ENCODE data around the gene NUP93. TPM values are rescaled to one million over a fixed set of nuclear protein-coding genes. Genes with fewer than 3 reads are reported as not detected.
"Not testable (repeated sequence)": the region's sequence is repeated elsewhere in the genome, so short reads cannot be mapped to it uniquely, and the experiment has no call there.

Gene NUP93
- total RNA-seq, 2 donors from 2014 or later = 146 to 149 TPM

DNA sequence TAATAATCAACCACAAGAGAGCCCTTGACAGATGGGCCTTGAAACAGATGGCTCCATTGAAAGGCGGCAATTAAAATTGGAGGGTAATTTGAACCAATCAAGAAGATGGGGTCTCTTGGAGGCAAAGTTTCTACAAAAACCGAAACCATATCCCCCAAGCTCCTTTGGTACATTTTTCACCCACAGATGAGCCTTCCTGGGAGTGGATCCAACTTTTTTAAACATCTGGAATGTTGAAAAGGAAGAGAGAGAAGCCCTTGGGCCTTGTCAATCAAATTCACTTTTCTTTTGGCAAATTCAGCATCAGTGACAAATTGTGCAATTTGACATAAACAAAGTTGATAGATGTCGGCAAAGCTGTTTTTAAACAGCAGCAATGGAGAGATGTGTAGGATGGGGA lies 13.2 kb upstream of the NUP93 start:
- H3K4me3 Mint-ChIP-seq = no peak overlapping the region
- WGBS, 2 experiments (ENCODE audit: insufficient coverage in 1 of 2, insufficient read length in 1 of 2) = 89 to 100% methylated on average over 1 to 3 of the region's 3 CpGs
- Histone ChIP-seq H3K9ac (ENCODE audit: extremely low read depth, low read length, poor library complexity, severe bottlenecking) (no peak overlapping the region), H3K4me3 (ENCODE audit: low read length) (no peak overlapping the region), H3K4me1 (ENCODE audit: control insufficient read depth, insufficient read depth, low read length) (no peaks in the 10 kb centered on the region), H3K9me3 (ENCODE audit: control insufficient read depth, low read length) (no peaks in the 10 kb centered on the region), H3K27me3 (ENCODE audit: control insufficient read depth, insufficient read depth, low read length, poor library complexity, severe bottlenecking) (no peaks in the 10 kb centered on the region), H3K36me3 (ENCODE audit: control insufficient read depth, insufficient read depth, low read length) (no peaks in the 10 kb centered on the region), H3K27ac (ENCODE audit: low read depth, low read length) (no peak overlapping the region)
- peaks cover 3% of the 10 kb centered on the region for H3K27me3 Mint-ChIP-seq (ENCODE audit: insufficient read depth)
- TF ChIP-seq, protein P1, sequence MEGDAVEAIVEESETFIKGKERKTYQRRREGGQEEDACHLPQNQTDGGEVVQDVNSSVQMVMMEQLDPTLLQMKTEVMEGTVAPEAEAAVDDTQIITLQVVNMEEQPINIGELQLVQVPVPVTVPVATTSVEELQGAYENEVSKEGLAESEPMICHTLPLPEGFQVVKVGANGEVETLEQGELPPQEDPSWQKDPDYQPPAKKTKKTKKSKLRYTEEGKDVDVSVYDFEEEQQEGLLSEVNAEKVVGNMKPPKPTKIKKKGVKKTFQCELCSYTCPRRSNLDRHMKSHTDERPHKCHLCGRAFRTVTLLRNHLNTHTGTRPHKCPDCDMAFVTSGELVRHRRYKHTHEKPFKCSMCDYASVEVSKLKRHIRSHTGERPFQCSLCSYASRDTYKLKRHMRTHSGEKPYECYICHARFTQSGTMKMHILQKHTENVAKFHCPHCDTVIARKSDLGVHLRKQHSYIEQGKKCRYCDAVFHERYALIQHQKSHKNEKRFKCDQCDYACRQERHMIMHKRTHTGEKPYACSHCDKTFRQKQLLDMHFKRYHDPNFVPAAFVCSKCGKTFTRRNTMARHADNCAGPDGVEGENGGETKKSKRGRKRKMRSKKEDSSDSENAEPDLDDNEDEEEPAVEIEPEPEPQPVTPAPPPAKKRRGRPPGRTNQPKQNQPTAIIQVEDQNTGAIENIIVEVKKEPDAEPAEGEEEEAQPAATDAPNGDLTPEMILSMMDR (conservative IDR thresholded peaks at IDR 0.05) = no peak
- H3K36me3 Mint-ChIP-seq (ENCODE audit: low read depth) = no peaks in the 10 kb centered on the region
- H3K27ac Mint-ChIP-seq = no peak overlapping the region
- no peaks in the 10 kb centered on the region for H3K9me3 Mint-ChIP-seq
- no peak for DNase-seq
- no peaks in the 10 kb centered on the region for H3K4me1 Mint-ChIP-seq

DNA sequence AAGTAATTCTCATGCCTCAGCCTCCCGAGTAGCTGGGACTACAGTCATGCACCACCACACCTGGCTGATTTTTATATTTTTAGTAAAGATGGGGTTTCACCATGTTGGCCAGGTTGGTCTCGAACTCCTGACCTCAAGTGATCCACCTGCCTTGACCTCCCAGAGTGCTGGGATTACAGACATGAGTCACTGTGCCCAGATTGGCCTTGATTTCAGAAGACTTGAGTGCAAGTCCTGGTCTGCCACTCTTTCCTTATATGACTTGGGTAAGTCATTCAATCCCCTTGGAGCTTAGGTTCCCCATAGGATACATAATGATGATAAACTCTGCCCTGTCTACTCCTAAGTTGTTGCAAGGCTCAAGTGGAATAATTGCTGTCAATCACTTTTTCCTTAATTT lies 12.4 kb upstream of the NUP93 start:
- H3K27me3 Mint-ChIP-seq (ENCODE audit: insufficient read depth); H3K27me3 ChIP-seq (ENCODE audit: control insufficient read depth, insufficient read depth, low read length, poor library complexity, severe bottlenecking); H3K9me3 Mint-ChIP-seq; H3K9ac ChIP-seq (ENCODE audit: extremely low read depth, low read length, poor library complexity, severe bottlenecking); H3K4me3 Mint-ChIP-seq; H3K9me3 ChIP-seq (ENCODE audit: control insufficient read depth, low read length); H3K27ac Mint-ChIP-seq; H3K4me1 Mint-ChIP-seq; H3K4me3 ChIP-seq (ENCODE audit: low read length); H3K4me1 ChIP-seq (ENCODE audit: control insufficient read depth, insufficient read depth, low read length); H3K36me3 ChIP-seq (ENCODE audit: control insufficient read depth, insufficient read depth, low read length); H3K27ac ChIP-seq (ENCODE audit: low read depth, low read length); DNase-seq; H3K36me3 Mint-ChIP-seq (ENCODE audit: low read depth): not testable (repeated sequence)
- 99 to 100% methylated on average over 1 to 2 of the region's 2 CpGs for WGBS, 2 experiments (ENCODE audit: insufficient coverage in 1 of 2, insufficient read length in 1 of 2)

DNA sequence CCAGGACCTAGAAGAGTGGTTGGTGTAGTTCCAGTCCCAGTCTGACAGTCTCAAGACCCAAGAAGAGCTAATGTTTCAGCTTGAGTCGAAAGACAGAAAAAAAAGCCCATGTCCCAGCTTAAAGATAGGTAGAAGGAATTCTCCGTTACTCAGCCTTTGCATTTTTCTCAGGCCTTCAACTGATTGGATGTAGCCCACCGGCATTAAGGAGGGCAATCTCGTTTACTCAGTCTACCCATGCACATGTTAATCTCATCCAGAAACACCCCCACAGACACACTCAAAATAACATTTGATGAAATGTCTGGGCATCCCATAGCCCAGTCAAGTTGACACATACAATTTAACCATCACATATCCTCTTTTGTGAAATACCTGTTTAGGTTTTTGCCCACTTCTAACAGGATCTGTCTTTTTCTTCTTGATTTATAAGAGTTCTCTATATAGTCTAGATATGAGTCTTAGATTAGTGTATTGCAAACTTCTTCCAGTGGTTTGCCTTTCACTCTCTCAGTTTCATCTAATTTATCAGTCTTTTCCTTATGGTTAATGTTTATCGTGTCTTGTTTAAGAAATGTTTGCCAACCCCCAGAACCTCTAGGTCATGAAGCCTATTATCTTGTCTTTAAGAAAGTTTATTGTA lies 7.6 kb upstream of the NUP93 start:
- no peak overlapping the region for H3K27ac Mint-ChIP-seq
- Histone ChIP-seq H3K36me3 (ENCODE audit: control insufficient read depth, insufficient read depth, low read length) (no peaks in the 10 kb centered on the region), H3K4me3 (ENCODE audit: low read length) (no peak overlapping the region), H3K9me3 (ENCODE audit: control insufficient read depth, low read length) (no peaks in the 10 kb centered on the region), H3K27ac (ENCODE audit: low read depth, low read length) (no peak overlapping the region), H3K4me1 (ENCODE audit: control insufficient read depth, insufficient read depth, low read length) (no peaks in the 10 kb centered on the region), H3K27me3 (ENCODE audit: control insufficient read depth, insufficient read depth, low read length, poor library complexity, severe bottlenecking) (no peaks in the 10 kb centered on the region), H3K9ac (ENCODE audit: extremely low read depth, low read length, poor library complexity, severe bottlenecking) (no peak overlapping the region)
- DNase-seq = no peak
- H3K4me3 Mint-ChIP-seq = no peak overlapping the region
- no peaks in the 10 kb centered on the region for H3K9me3 Mint-ChIP-seq
- no peaks in the 10 kb centered on the region for H3K4me1 Mint-ChIP-seq
- peaks cover 5% of the 10 kb centered on the region for H3K27me3 Mint-ChIP-seq (ENCODE audit: insufficient read depth)
- no peaks in the 10 kb centered on the region for H3K36me3 Mint-ChIP-seq (ENCODE audit: low read depth)
- 82 to 87% methylated on average over 4 of the region's 5 CpGs for WGBS, 2 experiments (ENCODE audit: insufficient coverage in 1 of 2, insufficient read length in 1 of 2)
- TF ChIP-seq, protein P1 (conservative IDR thresholded peaks at IDR 0.05) = no peak

DNA sequence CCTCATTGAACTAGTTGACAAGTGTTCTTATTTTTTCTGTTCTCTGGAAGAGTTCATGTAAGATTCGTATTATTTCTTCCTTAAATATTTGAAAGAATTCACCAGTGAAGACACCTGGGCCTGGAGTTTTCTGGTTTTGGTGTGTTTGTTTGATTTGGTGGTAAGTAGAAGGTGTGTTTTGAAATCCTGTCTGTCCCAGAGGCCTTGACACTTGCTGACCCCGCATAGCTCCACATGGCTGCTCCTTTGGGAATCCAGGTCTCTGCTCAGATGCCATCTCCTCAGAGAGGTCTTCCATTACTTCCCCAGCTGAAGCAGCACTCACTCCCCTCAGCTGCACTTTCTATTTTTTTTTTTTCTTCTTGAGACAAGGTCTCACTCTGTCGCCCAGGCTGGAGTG lies 5.7 kb upstream of the NUP93 start:
- H3K36me3 ChIP-seq (ENCODE audit: control insufficient read depth, insufficient read depth, low read length) = no peaks in the 10 kb centered on the region
- H3K27me3 ChIP-seq (ENCODE audit: control insufficient read depth, insufficient read depth, low read length, poor library complexity, severe bottlenecking) = no peaks in the 10 kb centered on the region
- no peak overlapping the region for H3K27ac Mint-ChIP-seq
- H3K9ac ChIP-seq (ENCODE audit: extremely low read depth, low read length, poor library complexity, severe bottlenecking) = no peak overlapping the region
- no peak overlapping the region for H3K27ac ChIP-seq (ENCODE audit: low read depth, low read length)
- no peak overlapping the region for H3K4me3 Mint-ChIP-seq
- H3K4me1 ChIP-seq (ENCODE audit: control insufficient read depth, insufficient read depth, low read length) = no peaks in the 10 kb centered on the region
- no peaks in the 10 kb centered on the region for H3K9me3 Mint-ChIP-seq
- peaks cover 5% of the 10 kb centered on the region for H3K27me3 Mint-ChIP-seq (ENCODE audit: insufficient read depth)
- no peaks in the 10 kb centered on the region for H3K36me3 Mint-ChIP-seq (ENCODE audit: low read depth)
- TF ChIP-seq, protein P1 (conservative IDR thresholded peaks at IDR 0.05) = no peak
- H3K9me3 ChIP-seq (ENCODE audit: control insufficient read depth, low read length) = no peaks in the 10 kb centered on the region
- 79% methylated on average over 3 of the region's 3 CpGs; no CpG with 5 or more reads in 1 of the 2 experiments for WGBS, 2 experiments (ENCODE audit: insufficient coverage in 1 of 2, insufficient read length in 1 of 2)
- DNase-seq = no peak
- H3K4me1 Mint-ChIP-seq = peaks cover 6% of the 10 kb centered on the region
- no peak overlapping the region for H3K4me3 ChIP-seq (ENCODE audit: low read length)
